Gastrocnemius medialis (tissue), 4 donors: ENCODE measurements around the gene AGAP1. TPM values are rescaled to one million over a fixed set of nuclear protein-coding genes. Genes with fewer than 3 reads are reported as not detected.

ENCODE experiments used
- ATAC-seq, 2 donors: fragments of 150-250 bp; one replicate each; pipeline ENCODE4 v1.9.1; 2016
- DNase-seq, 2 donors: peaks; one replicate each; pipeline ENCODE4 v3.0.0-alpha.2; 2019
- H3K27ac ChIP-seq, 4 donors: fragments of 200-600 bp; sonication (generic); 1 replicate in 1 of 4; 2 replicates in 3 of 4; pipeline ENCODE4 v1.5.1; 2016 to 2018; ENCODE audit warnings: mild to moderate bottlenecking in 2 of 4, moderate library complexity in 1 of 4
- H3K27me3 ChIP-seq, 3 donors: fragments of 200-600 bp; sonication (generic) in 2 of 3; 1 replicate in 1 of 3; 2 replicates in 2 of 3; pipeline versions ENCODE4 v1.5.1 to v1.6.0; 2016 to 2019; ENCODE audit warnings: mild to moderate bottlenecking in 1 of 3, moderate library complexity in 1 of 3
- H3K36me3 ChIP-seq, 2 donors: fragments of 200-600 bp; sonication (generic) in 1 of 2; one replicate each; pipeline ENCODE4 v1.5.1; 2017 to 2018
- H3K4me1 ChIP-seq, 2 donors: fragments of 200-600 bp; sonication (generic) in 1 of 2; one replicate each; pipeline ENCODE4 v1.5.1; 2016 to 2017; ENCODE audit warnings: mild to moderate bottlenecking in 2 of 2
- H3K4me3 ChIP-seq, 4 donors: fragments of 200-600 bp; sonication (generic) in 3 of 4; 1 replicate in 1 of 4; 2 replicates in 3 of 4; pipeline ENCODE4 v1.5.1; 2016 to 2019; ENCODE audit warnings: mild to moderate bottlenecking in 2 of 4
- H3K9me3 ChIP-seq, 3 donors: fragments of 200-600 bp; sonication (generic) in 2 of 3; 1 replicate in 1 of 3; 2 replicates in 2 of 3; pipeline ENCODE4 v1.5.1; 2016 to 2019
- POLR2A ChIP-seq, 2 donors: fragments of 450-650 bp; IDR thresholded peaks; one replicate each; pipeline ENCODE4 v1.6.1; 2017; ENCODE audit warnings: antibody characterized with exemption in 2 of 2, mild to moderate bottlenecking in 2 of 2, moderate library complexity in 2 of 2
- in situ Hi-C, 4 donors: fragments of 200-750 bp; cut with MboI; loops; one replicate each; pipeline versions ENCODE4 v1.15.0 to v1.8.0; 2017; ENCODE audit warnings: low sequenced_read_pairs in 4 of 4
- intact Hi-C: fragments of 100-400 bp; cut with DNase I; formaldehyde crosslinking; loops from one replicate; pipeline ENCODE4 v1.15.1; 2023; ENCODE audit warnings: low total_unique reads
- total RNA-seq, 4 donors: library from RNA; depleted of rRNA; stranded (reverse); fragments of >200 nt; gene quantifications; one replicate each; pipeline versions ENCODE4 v1.1.0 to v1.2.3, GENCODE V29; 2016
- TF ChIP-seq, protein P1 (sequence below), 5 experiments: fragments of 450-650 bp in 3 of 5; fragments of 200-600 bp in 2 of 5; sonication (generic) in 2 of 5; IDR thresholded peaks in 4 of 5; conservative IDR thresholded peaks in 1 of 5; 1 replicate in 4 of 5; 2 replicates in 1 of 5; pipeline ENCODE4 v1.5.1; 2016 to 2019; ENCODE audit warnings: antibody characterized with exemption in 5 of 5, mild to moderate bottlenecking in 3 of 5, moderate library complexity in 3 of 5

AGAP1 gene
- total RNA-seq, 4 donors from 2014 or later: 8.5 to 26.8 (median 14.4) TPM

DNA sequence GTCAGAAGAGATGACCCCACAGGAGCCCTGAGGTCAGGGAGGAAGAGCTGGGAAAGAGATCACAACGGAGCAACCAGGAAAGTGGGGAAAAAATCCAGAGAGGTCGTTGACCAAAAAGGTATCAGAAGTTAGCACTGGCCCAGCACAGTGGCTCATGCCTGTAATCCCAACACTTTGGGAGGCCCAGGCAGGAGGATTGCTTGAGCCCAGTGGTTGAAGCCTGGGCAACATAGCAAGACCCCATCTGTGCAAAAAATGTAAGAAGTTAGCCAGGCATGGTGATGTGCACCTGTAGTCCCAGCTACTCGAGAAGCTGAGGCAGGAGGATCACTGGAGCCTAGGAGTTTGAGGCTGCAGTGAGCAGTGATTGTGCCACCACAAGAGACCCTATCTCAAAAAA, 552.9 kb downstream of the AGAP1 start:
- intact Hi-C loops: no loop called here
- DNase-seq: no peak
- H3K4me3 ChIP-seq: no peak overlapping the region
- no peaks in the 10 kb centered on the region for H3K9me3 ChIP-seq
- TF ChIP-seq, protein P1, sequence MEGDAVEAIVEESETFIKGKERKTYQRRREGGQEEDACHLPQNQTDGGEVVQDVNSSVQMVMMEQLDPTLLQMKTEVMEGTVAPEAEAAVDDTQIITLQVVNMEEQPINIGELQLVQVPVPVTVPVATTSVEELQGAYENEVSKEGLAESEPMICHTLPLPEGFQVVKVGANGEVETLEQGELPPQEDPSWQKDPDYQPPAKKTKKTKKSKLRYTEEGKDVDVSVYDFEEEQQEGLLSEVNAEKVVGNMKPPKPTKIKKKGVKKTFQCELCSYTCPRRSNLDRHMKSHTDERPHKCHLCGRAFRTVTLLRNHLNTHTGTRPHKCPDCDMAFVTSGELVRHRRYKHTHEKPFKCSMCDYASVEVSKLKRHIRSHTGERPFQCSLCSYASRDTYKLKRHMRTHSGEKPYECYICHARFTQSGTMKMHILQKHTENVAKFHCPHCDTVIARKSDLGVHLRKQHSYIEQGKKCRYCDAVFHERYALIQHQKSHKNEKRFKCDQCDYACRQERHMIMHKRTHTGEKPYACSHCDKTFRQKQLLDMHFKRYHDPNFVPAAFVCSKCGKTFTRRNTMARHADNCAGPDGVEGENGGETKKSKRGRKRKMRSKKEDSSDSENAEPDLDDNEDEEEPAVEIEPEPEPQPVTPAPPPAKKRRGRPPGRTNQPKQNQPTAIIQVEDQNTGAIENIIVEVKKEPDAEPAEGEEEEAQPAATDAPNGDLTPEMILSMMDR (IDR thresholded peaks at IDR 0.05 in 4 of 5, conservative IDR thresholded peaks at IDR 0.05 in 1 of 5): no peak
- no peak for TF ChIP-seq POLR2A (IDR thresholded peaks at IDR 0.05)
- in situ Hi-C loops: no loop called here
- ATAC-seq: no peak
- no peak overlapping the region for H3K27ac ChIP-seq
- no peaks in the 10 kb centered on the region for H3K36me3 ChIP-seq
- H3K27me3 ChIP-seq: no peaks in the 10 kb centered on the region
- H3K4me1 ChIP-seq: no peaks in the 10 kb centered on the region

DNA sequence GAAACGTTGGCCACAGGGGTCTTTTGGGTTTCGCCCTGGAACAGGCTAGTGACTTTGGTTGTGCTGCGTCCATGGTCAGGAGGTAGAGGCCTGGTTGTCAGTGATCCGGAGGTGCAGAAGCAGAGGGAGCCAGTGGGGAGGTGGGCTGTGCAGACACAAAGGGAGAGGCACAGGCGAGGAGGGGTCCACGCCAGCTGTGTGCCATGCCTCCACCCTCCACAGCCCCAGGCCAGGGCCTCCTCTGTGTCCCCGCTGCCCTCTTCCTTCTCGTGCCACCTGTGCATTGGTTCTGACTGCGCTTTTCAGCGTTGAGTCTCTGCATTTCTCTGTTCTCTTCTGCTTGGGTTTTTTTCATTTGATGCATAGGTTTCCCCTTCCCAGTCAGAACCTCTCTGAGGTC, 553.3 kb downstream of the AGAP1 start:
- TF ChIP-seq, protein P1 (IDR thresholded peaks at IDR 0.05 in 4 of 5, conservative IDR thresholded peaks at IDR 0.05 in 1 of 5): no peak
- TF ChIP-seq POLR2A (IDR thresholded peaks at IDR 0.05): no peak
- Histone ChIP-seq H3K9me3 (no peaks in the 10 kb centered on the region), H3K4me1 (no peaks in the 10 kb centered on the region), H3K27ac (no peak overlapping the region), H3K27me3 (no peaks in the 10 kb centered on the region), H3K4me3 (no peak overlapping the region), H3K36me3 (no peaks in the 10 kb centered on the region)
- intact Hi-C loops: no loop called here
- DNase-seq: no peak
- no peak for ATAC-seq
- in situ Hi-C loops: no loop called here

GRCh38 chr2:236047886-236048540, 554.2 kb downstream of the AGAP1 start:
- intact Hi-C loops (no loop called here), in situ Hi-C loops (no loop called here)
- no peak for ATAC-seq
- TF ChIP-seq POLR2A (IDR thresholded peaks at IDR 0.05): no peak
- TF ChIP-seq, protein P1 (IDR thresholded peaks at IDR 0.05 in 4 of 5, conservative IDR thresholded peaks at IDR 0.05 in 1 of 5): no peak
- Histone ChIP-seq H3K27ac (no peak overlapping the region), H3K4me3 (no peak overlapping the region), H3K36me3 (no peaks in the 10 kb centered on the region), H3K27me3 (no peaks in the 10 kb centered on the region), H3K4me1 (no peaks in the 10 kb centered on the region), H3K9me3 (no peaks in the 10 kb centered on the region)
- DNase-seq: no peak

GRCh38 chr2:236049981-236050380, 556.1 kb downstream of the AGAP1 start:
- Histone ChIP-seq H3K9me3 (no peaks in the 10 kb centered on the region), H3K4me1 (peaks cover 0 to 9% of the 10 kb centered on the region in 2 donors), H3K4me3 (no peak overlapping the region), H3K27ac (no peak overlapping the region), H3K27me3 (no peaks in the 10 kb centered on the region), H3K36me3 (no peaks in the 10 kb centered on the region)
- DNase-seq (no peak), ATAC-seq (no peak)
- TF ChIP-seq, protein P1 (IDR thresholded peaks at IDR 0.05 in 4 of 5, conservative IDR thresholded peaks at IDR 0.05 in 1 of 5): no peak
- TF ChIP-seq POLR2A (IDR thresholded peaks at IDR 0.05): no peak
- in situ Hi-C loops (no loop called here), intact Hi-C loops (no loop called here)

DNA sequence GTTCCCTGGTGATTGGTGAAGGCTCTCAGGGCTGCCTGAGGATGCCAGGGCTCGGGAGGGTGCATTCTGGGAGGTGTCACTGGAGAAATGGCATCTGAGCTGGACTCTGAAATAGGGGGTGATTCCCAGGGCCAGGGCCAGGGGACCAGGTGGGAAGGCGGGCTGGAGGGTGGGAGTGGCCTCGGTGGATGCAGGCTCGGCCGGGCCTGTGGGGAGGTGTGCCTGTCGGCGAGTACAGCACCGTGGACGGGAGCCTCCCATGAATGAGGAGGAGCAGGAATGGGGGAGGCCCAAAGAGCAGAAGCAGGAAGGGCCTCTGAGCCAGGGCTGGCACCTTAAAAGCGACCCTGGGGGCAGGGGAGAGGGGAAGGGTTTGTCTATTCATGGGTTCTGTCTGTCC, 557.5 kb downstream of the AGAP1 start:
- Histone ChIP-seq H3K27ac (no peak overlapping the region), H3K27me3 (no peaks in the 10 kb centered on the region), H3K9me3 (no peaks in the 10 kb centered on the region), H3K36me3 (no peaks in the 10 kb centered on the region), H3K4me1 (peaks cover 0 to 9% of the 10 kb centered on the region in 2 donors), H3K4me3 (no peak overlapping the region)
- DNase-seq: no peak
- intact Hi-C loops (no loop called here), in situ Hi-C loops (no loop called here)
- ATAC-seq: no peak
- no peak for TF ChIP-seq POLR2A (IDR thresholded peaks at IDR 0.05)
- TF ChIP-seq, protein P1 (IDR thresholded peaks at IDR 0.05 in 4 of 5, conservative IDR thresholded peaks at IDR 0.05 in 1 of 5): no peak
